Caco-2 (cell line): Measurements from ENCODE around the gene LRIT3. TPM values are rescaled to one million over a fixed set of nuclear protein-coding genes. Genes with fewer than 3 reads are reported as not detected.

Experiments used
- BruUV-seq: library from RNA; stranded (reverse); fragments of 400-500 nt; replicated peaks from 2 replicates; lab custom pipeline; 2021; lab: Mats Ljungman, UMichigan
- CTCF ChIA-PET: fragments of 300-600 bp; sonication (Branson Sonifier 250); formaldehyde crosslinking; loops from one replicate; lab custom pipeline; 2022; ENCODE audit warnings: antibody characterized with exemption; lab: Charles Lee
- POLR2A ChIA-PET: fragments of 300-600 bp; sonication (Branson Sonifier 250); formaldehyde crosslinking; loops from one replicate; lab custom pipeline; 2022; ENCODE audit warnings: antibody characterized with exemption; lab: Charles Lee
- DNase-seq, 2 experiments: peaks; one replicate each; pipeline versions ENCODE4 v3.0.0 to v3.0.0-alpha.2; 2020 to 2022
- H3K27me3 ChIP-seq: replicated peaks from 2 replicates; pipeline ENCODE4 v1.6.0; 2011; ENCODE audit warnings: low read length; ENCODE audit not compliant: control insufficient read depth, insufficient read depth
- H3K36me3 ChIP-seq: 2 replicates; pipeline ENCODE4 v1.5.1; 2011; ENCODE audit warnings: low read length; ENCODE audit not compliant: control insufficient read depth, insufficient read depth
- H3K4me1 ChIP-seq: fragments of 250-450 bp; sonication (Bioruptor Pico); 2 replicates; pipeline ENCODE4 v1.5.1; 2020; ENCODE audit warnings: mild to moderate bottlenecking
- H3K4me3 ChIP-seq: 2 replicates; pipeline ENCODE4 v1.5.1; 2011; ENCODE audit warnings: low read depth, mild to moderate bottlenecking, control low read depth, low read length
- H3K9me3 ChIP-seq: fragments of 250-450 bp; sonication (Bioruptor Pico); 2 replicates; pipeline ENCODE4 v1.5.1; 2020; ENCODE audit warnings: mild to moderate bottlenecking, moderate library complexity
- H3K27ac Mint-ChIP-seq: one replicate; pipeline ENCODE4 v1.8.0; 2022; ENCODE audit warnings: mixed read lengths; ENCODE audit not compliant: unreplicated experiment
- H3K27me3 Mint-ChIP-seq: one replicate; pipeline ENCODE4 v1.8.0; 2022; ENCODE audit warnings: mixed read lengths; ENCODE audit not compliant: insufficient read depth, unreplicated experiment
- H3K36me3 Mint-ChIP-seq: one replicate; pipeline ENCODE4 v1.8.0; 2022; ENCODE audit warnings: mild to moderate bottlenecking, mixed read lengths; ENCODE audit not compliant: insufficient read depth, unreplicated experiment
- H3K4me1 Mint-ChIP-seq: one replicate; pipeline ENCODE4 v1.8.0; 2022; ENCODE audit warnings: low read depth, mixed read lengths; ENCODE audit not compliant: unreplicated experiment
- H3K4me3 Mint-ChIP-seq: one replicate; pipeline ENCODE4 v1.8.0; 2022; ENCODE audit warnings: mild to moderate bottlenecking, moderate library complexity, mixed read lengths; ENCODE audit not compliant: unreplicated experiment
- H3K9me3 Mint-ChIP-seq: one replicate; pipeline ENCODE4 v1.8.0; 2022; ENCODE audit warnings: mixed read lengths; ENCODE audit not compliant: unreplicated experiment
- CTCF ChIP-seq, 2 experiments: fragments of 200-600 bp in 1 of 2; IDR thresholded peaks; 1 replicate in 1 of 2; 2 replicates in 1 of 2; pipeline versions ENCODE4 v1.5.1 to v1.8.0; 2011 to 2022; ENCODE audit warnings: antibody characterized with exemption in 1 of 2, control low read depth in 1 of 2, inconsistent platforms in 1 of 2, low read depth in 1 of 2, low read length in 1 of 2, mild to moderate bottlenecking in 1 of 2, moderate library complexity in 1 of 2; ENCODE audit not compliant: insufficient read depth in 1 of 2, severe bottlenecking in 1 of 2, unreplicated experiment in 1 of 2
- intact Hi-C: fragments of 100-400 bp; cut with micrococcal nuclease; formaldehyde crosslinking; loops from one replicate; pipeline ENCODE4 v1.10.0; 2022; ENCODE audit not compliant: unreplicated experiment
- total RNA-seq: library from RNA; stranded (reverse); gene quantifications from 2 replicates; pipeline ENCODE4 v1.2.3, GENCODE V29; 2022

The LRIT3 gene
- total RNA-seq, 1 experiment from 2014 or later = 0.34 TPM

GRCh38 chr4:109908731-109909130 is 60.8 kb downstream of the LRIT3 start:
- Mint-ChIP-seq H3K27me3 (no peaks in the 10 kb centered on the region), H3K9me3 (peaks cover 13% of the 10 kb centered on the region), H3K36me3 (no peaks in the 10 kb centered on the region), H3K4me3 (no peak overlapping the region), H3K4me1 (peaks cover 8% of the 10 kb centered on the region), H3K27ac (no peak overlapping the region)
- Histone ChIP-seq H3K9me3 (no peaks in the 10 kb centered on the region), H3K4me3 (no peak overlapping the region), H3K27me3 (no peaks in the 10 kb centered on the region), H3K36me3 (no peaks in the 10 kb centered on the region), H3K4me1 (peaks cover 6% of the 10 kb centered on the region; the same call in 1 of the 2 replicates)
- no TSS peak for BruUV-seq
- ChIA-PET CTCF (no interaction called here), POLR2A (no interaction called here)
- intact Hi-C loops = no loop called here
- no peak for TF ChIP-seq CTCF (IDR thresholded peaks at IDR 0.05; ENCODE audit: insufficient read depth in 1 of 2, low read depth in 1 of 2, low read length in 1 of 2, severe bottlenecking in 1 of 2, unreplicated experiment in 1 of 2)
- no peak for DNase-seq

GRCh38 chr4:109910256-109910655 is 62.3 kb downstream of the LRIT3 start:
- peaks cover 8% of the 10 kb centered on the region for H3K4me1 Mint-ChIP-seq
- Histone ChIP-seq H3K4me1 (peaks cover 6% of the 10 kb centered on the region; the same call in 1 of the 2 replicates), H3K27me3 (no peaks in the 10 kb centered on the region), H3K36me3 (no peaks in the 10 kb centered on the region), H3K4me3 (no peak overlapping the region), H3K9me3 (no peaks in the 10 kb centered on the region)
- intact Hi-C loops = no loop called here
- CTCF ChIA-PET = no interaction called here
- no peaks in the 10 kb centered on the region for H3K27me3 Mint-ChIP-seq
- H3K27ac Mint-ChIP-seq = no peak overlapping the region
- peak; percentile 11 to 39 for DNase-seq
- no peak for TF ChIP-seq CTCF (IDR thresholded peaks at IDR 0.05; ENCODE audit: insufficient read depth in 1 of 2, low read depth in 1 of 2, low read length in 1 of 2, severe bottlenecking in 1 of 2, unreplicated experiment in 1 of 2)
- H3K36me3 Mint-ChIP-seq = no peaks in the 10 kb centered on the region
- BruUV-seq = no TSS peak
- POLR2A ChIA-PET = no interaction called here
- H3K4me3 Mint-ChIP-seq = no peak overlapping the region
- peaks cover 13% of the 10 kb centered on the region for H3K9me3 Mint-ChIP-seq

GRCh38 chr4:109912706-109913595 is 65.0 kb downstream of the LRIT3 start, which contains the start of gene EGF:
TSS of gene EGF (plus strand) at chr4:109912883. CDS start at chr4:109913336, 453 bp downstream.
- POLR2A ChIA-PET = no interaction called here
- Mint-ChIP-seq H3K4me3 (no peak within 1 kb of the TSS), H3K27me3 (no peaks in the 10 kb centered on the region), H3K9me3 (no peaks in the 10 kb centered on the region), H3K4me1 (peaks cover 8% of the 10 kb centered on the region), H3K36me3 (no peaks in the 10 kb centered on the region), H3K27ac (peak within 1 kb of the TSS; percentile 29)
- no TSS peak for BruUV-seq
- Histone ChIP-seq H3K4me3 (no peak within 1 kb of the TSS), H3K36me3 (no peaks in the 10 kb centered on the region), H3K9me3 (no peaks in the 10 kb centered on the region), H3K27me3 (no peaks in the 10 kb centered on the region), H3K4me1 (peaks cover 6% of the 10 kb centered on the region; the same call in 1 of the 2 replicates)
- CTCF ChIA-PET = no interaction called here
- intact Hi-C loops = no loop called here
- DNase-seq = no peak
- no peak for TF ChIP-seq CTCF (IDR thresholded peaks at IDR 0.05; ENCODE audit: insufficient read depth in 1 of 2, low read depth in 1 of 2, low read length in 1 of 2, severe bottlenecking in 1 of 2, unreplicated experiment in 1 of 2)
